Epithelial cell of umbilical artery (primary cell): ENCODE results near the gene CCDC201. TPM values are rescaled to one million over a fixed set of nuclear protein-coding genes. Genes with fewer than 3 reads are reported as not detected.

Experiments used
- total RNA-seq: library from RNA; depleted of rRNA; stranded (reverse); fragments of >200 nt; gene quantifications from 2 replicates; pipeline ENCODE4 v1.2.3, GENCODE V29; 2014

CCDC201 gene
- total RNA-seq: not detected in 2 replicates

GRCh38 chr7:45873035-45873354, at the start of gene CCDC201:
TSS of gene CCDC201 (minus strand) at chr7:45873082. CDS start at chr7:45873007, 75 bp downstream.

GRCh38 chr7:45920502-45921380, 47.9 kb upstream of the CCDC201 start, which contains the start of gene IGFBP3:
TSS of gene IGFBP3 (minus strand) at chr7:45921272. CDS start at chr7:45921140, 132 bp downstream.

GRCh38 chr7:45888185-45888992, 15.5 kb upstream of the CCDC201 start, which contains the start of gene IGFBP1:
TSS of gene IGFBP1 (plus strand) at chr7:45888488. CDS start at chr7:45888653, 165 bp downstream.

Other genes with a start within 250 kb of the CCDC201 start
- gene IGFBP1, start 15.4 kb upstream of the CCDC201 start, total RNA-seq: 0.15 TPM in 1 of 2 replicates, not detected in the other
- gene IGFBP3, start 48.2 kb upstream of the CCDC201 start, total RNA-seq: 5.3 and 17.9 TPM in 2 replicates